HFFc6 (cell line): ENCODE data around the gene DMBX1. TPM values are rescaled to one million over a fixed set of nuclear protein-coding genes. Genes with fewer than 3 reads are reported as not detected.
A peak's percentile ranks its signal among the peaks of the same experiment; 100 is the strongest.

ENCODE experiments used
- DNase-seq: peaks from one replicate; pipeline ENCODE4 v3.0.0-alpha.2; 2018
- H3K27ac Mint-ChIP-seq: 2 replicates; pipeline ENCODE4 v1.8.0; 2020; ENCODE audit warnings: mild to moderate bottlenecking, mixed read lengths
- H3K27me3 Mint-ChIP-seq: 2 replicates; pipeline ENCODE4 v1.8.0; 2021; ENCODE audit warnings: mild to moderate bottlenecking, moderate library complexity, mixed read lengths; ENCODE audit not compliant: insufficient read depth
- H3K36me3 Mint-ChIP-seq: 2 replicates; pipeline ENCODE4 v1.8.0; 2021; ENCODE audit warnings: low read depth, mixed read lengths
- H3K4me1 Mint-ChIP-seq: 2 replicates; pipeline ENCODE4 v1.8.0; 2020; ENCODE audit warnings: low read depth, mixed read lengths
- H3K4me3 Mint-ChIP-seq: 2 replicates; pipeline ENCODE4 v1.8.0; 2020; ENCODE audit warnings: mild to moderate bottlenecking, moderate library complexity, mixed read lengths
- H3K9me3 Mint-ChIP-seq: 2 replicates; pipeline ENCODE4 v1.8.0; 2020; ENCODE audit warnings: mild to moderate bottlenecking, mixed read lengths
- CTCF ChIP-seq: fragments of 200-600 bp; sonication (generic); IDR thresholded peaks from 2 replicates; pipeline ENCODE4 v1.5.0; 2021; ENCODE audit warnings: antibody characterized with exemption, mild to moderate bottlenecking
- total RNA-seq, 6 experiments: library from RNA; stranded (reverse); fragmentation: NEBNext Ultra II Directional; extraction: Animal tissue kit (Norgen Biotek cat#: 25700); gene quantifications; 2 replicates in 1 of 6; 3 replicates in 5 of 6; pipeline ENCODE4 v1.2.3, GENCODE V29; 2021

The DMBX1 gene
- total RNA-seq, 6 experiments from 2014 or later = not detected

- no peak for DNase-seq
- Mint-ChIP-seq H3K27me3 (peaks cover 44% of the 10 kb centered on the region), H3K4me1 (no peaks in the 10 kb centered on the region), H3K27ac (no peak overlapping the region), H3K9me3 (no peaks in the 10 kb centered on the region), H3K36me3 (no peaks in the 10 kb centered on the region), H3K4me3 (no peak overlapping the region)
- TF ChIP-seq CTCF = no peak
Measured at GRCh38 chr1:46474570-46474969, 15.1 kb upstream of the DMBX1 start.

- Mint-ChIP-seq H3K36me3 (no peaks in the 10 kb centered on the region), H3K27ac (no peak overlapping the region), H3K4me3 (no peak overlapping the region), H3K9me3 (no peaks in the 10 kb centered on the region), H3K27me3 (peaks cover 42% of the 10 kb centered on the region), H3K4me1 (no peaks in the 10 kb centered on the region)
- DNase-seq = no peak
- no peak for TF ChIP-seq CTCF
Measured at GRCh38 chr1:46476673-46477072, 13.0 kb upstream of the DMBX1 start.

DNA sequence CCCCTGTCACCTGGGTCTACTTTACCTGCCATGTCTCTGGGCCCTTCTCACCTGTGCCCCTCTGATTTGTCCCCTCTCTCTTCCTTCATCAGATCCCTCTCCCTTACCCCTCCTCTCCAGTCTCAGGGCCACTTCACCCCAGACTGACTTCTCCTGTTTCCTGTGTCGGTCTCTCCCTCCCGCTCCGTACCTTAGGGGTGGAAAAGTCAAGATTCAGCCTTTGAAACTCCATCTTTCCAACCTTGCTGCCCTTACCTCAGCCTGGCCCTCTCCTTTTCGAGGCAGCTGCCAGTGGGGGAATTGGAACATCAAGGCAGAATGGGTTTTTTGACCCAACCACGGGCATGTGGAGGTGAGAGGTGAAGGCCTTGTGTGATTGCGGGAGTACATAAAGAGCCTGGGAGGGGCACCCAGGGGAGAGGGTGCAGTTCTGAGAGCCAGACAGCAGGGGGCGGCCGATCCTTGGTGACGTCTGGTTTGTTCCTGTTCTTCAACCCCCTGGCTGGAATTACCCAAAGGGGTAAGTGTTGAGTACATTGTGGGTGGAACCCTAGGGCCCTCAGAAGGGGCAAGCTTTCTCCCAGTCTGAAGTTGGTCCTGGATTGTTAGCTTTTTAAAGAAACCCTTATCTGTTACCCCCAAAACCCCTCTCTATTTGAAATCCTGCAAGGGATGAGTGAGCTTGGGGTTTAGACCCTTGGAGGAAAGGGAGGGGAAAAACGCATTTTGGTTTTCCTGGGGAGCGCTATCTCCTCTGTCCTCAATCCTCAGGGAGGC, 12.3 kb upstream of the DMBX1 start:
- Mint-ChIP-seq H3K27me3 (peaks cover 41% of the 10 kb centered on the region), H3K9me3 (no peaks in the 10 kb centered on the region), H3K27ac (no peak overlapping the region), H3K4me1 (no peaks in the 10 kb centered on the region), H3K4me3 (no peak overlapping the region), H3K36me3 (no peaks in the 10 kb centered on the region)
- DNase-seq = peak; percentile 50
- peak; percentile 96 for TF ChIP-seq CTCF

DNA sequence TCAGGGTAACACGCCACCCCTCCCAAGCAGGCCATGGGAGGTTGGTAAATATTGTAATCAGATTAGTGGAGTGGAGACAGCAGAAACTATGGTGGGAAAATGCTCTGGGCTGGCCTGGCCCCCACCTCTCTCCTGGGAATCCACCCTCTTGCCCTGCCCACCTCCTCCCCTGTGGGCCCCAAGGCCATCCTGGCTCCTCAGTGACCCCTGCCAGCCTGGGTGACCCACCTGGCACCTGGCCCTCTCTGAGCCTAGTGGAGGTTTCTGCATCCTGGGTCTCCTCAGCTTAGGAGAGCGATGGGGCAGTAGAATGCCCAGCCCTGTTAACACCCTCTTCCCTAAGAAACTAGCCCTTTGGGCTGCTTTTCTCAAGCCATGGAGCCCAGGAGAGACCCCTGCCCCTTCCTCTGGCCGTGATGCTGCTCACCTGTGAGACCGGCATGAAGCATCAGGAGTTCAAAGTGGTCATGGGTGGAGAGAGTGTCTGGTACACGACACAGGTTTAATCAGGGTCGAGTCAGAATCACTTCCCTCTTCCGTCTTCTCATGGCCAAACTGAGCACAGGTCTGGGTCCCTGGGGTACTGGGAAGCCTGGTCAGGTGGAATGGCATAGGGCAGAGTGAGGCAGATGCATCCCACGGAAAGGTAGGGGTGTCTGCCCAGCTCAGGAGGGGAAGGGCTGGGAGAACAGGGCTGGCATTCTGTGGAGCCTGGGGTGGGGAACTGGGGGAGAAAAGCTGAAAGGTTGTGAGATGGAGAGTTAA, 10.7 kb upstream of the DMBX1 start:
- Mint-ChIP-seq H3K27me3 (peaks cover 42% of the 10 kb centered on the region), H3K27ac (no peak overlapping the region), H3K4me3 (no peak overlapping the region), H3K9me3 (no peaks in the 10 kb centered on the region), H3K4me1 (no peaks in the 10 kb centered on the region), H3K36me3 (no peaks in the 10 kb centered on the region)
- no peak for DNase-seq
- no peak for TF ChIP-seq CTCF

DNA sequence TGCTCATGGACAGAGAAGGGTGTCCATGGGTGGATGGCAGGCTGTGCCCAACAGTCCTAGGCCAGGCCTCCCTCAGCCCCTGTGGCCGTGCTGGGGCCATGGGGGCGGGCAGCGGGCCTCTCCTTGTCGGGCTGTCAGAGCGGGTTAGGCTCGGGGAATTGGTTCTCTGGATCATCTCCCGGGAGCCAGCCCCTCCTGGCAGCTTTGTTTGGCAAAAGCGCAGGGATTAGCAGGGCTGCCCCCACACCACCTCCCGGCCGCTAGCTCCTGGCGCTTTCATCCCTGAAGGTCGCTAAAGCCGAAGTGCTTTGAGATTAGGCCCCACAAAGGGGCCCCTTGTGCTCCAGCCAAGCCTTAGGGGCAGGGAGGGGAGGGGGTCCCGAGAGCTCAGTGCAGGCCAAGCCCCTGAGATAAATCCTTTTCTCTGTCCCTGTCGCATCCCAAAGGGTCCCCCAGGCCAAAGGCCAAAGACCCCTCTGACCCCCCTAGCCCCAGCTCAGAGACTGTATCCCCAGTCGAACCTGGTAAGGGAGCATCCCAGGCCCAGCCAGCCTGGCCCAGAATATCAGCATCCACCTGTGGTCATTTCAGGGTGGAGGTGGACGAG, 9.8 kb upstream of the DMBX1 start:
- Mint-ChIP-seq H3K27ac (no peak overlapping the region), H3K27me3 (peaks cover 45% of the 10 kb centered on the region), H3K36me3 (no peaks in the 10 kb centered on the region), H3K4me1 (no peaks in the 10 kb centered on the region), H3K9me3 (no peaks in the 10 kb centered on the region), H3K4me3 (no peak overlapping the region)
- DNase-seq = no peak
- TF ChIP-seq CTCF = no peak
